ENCODE measurements around the gene PTTG1IP. TPM values are rescaled to one million over a fixed set of nuclear protein-coding genes. Genes with fewer than 3 reads are reported as not detected.

PTTG1IP gene
- total and polyA plus RNA-seq, 2 of the 13 experiments (the other 11 are each of a cell fraction or from before 2014, with no cell fraction given): 161 to 700 TPM

GRCh38 chr21:44817506-44817880 is 56.0 kb downstream of the PTTG1IP start:
- peaks cover 9% of the 10 kb centered on the region; the same call in 1 of the 2 replicates for H4K20me1 ChIP-seq (ENCODE audit: insufficient read depth, low read length)
- peaks cover 8% of the 10 kb centered on the region for H3K9me3 ChIP-seq (ENCODE audit: low read length)
- H3K4me3 ChIP-seq (replicated peaks in 1 of 3; ENCODE audit: insufficient read depth in 1 of 3, low read depth in 2 of 3, low read length in 3 of 3): peak overlapping the region; percentile 68 to 88 (median 72); a peak in 5 of 6 replicates
- DNase-seq (ENCODE audit: low spot score): peak; percentile 27
- peak overlapping the region; percentile 81 for H3K9ac ChIP-seq (ENCODE audit: insufficient read depth, low read depth, low read length)
- in situ Hi-C loops (cut with HindIII; ENCODE audit: extremely low pct_ligation_motif_present, low pct_unique_long_range_greater_than_20kb) (no loop called here), intact Hi-C loops (cut with micrococcal nuclease; ENCODE audit: unreplicated experiment) (loop anchor here (1.0 kb wide), 1 partner anchor 15 kb away; no protein-coding TSS in a partner anchor)
- H3K27me3 ChIP-seq (ENCODE audit: control insufficient read depth in 1 of 2, insufficient read depth in 2 of 2, low read length in 2 of 2): no peaks in the 10 kb centered on the region
- H3K79me2 ChIP-seq (ENCODE audit: insufficient read depth, low read length): peaks cover 43% of the 10 kb centered on the region
- peak overlapping the region; percentile 71 for H3K27ac ChIP-seq (ENCODE audit: extremely low read length, insufficient read depth, low read length)
- BruUV-seq (replicated peaks): no TSS peak
- peak; percentile 45 for ATAC-seq
- FAIRE-seq: no peak
- H3K36me3 ChIP-seq (replicated peaks in 1 of 2; ENCODE audit: control insufficient read depth in 1 of 2, insufficient read depth in 2 of 2, low read length in 2 of 2): peaks cover 5 to 18% of the 10 kb centered on the region in 2 experiments; a peak in 4 of 5 replicates
- ChIA-PET CTCF (ENCODE audit: low intra/inter-chr PET ratio, low total read pairs) (no interaction called here), POLR2A (interaction anchor here (0.9 to 1.2 kb wide), 6 partner anchors 13 to 56 kb away, joined by 3 to 7 read pairs (median 6); partner anchors contain the start of genes PTTG1IP and UBE2G2)
- peaks cover 34% of the 10 kb centered on the region for H3K4me1 ChIP-seq (ENCODE audit: insufficient read depth, low read length)
- no peak overlapping the region for H2AFZ ChIP-seq (ENCODE audit: low read length)
- WGBS (ENCODE audit: low lambda C conversion rate): 100% methylated on average over 2 of the region's 43 CpGs
- peak overlapping the region; percentile 80 for H3K4me2 ChIP-seq (ENCODE audit: low read depth, low read length)
- TF ChIP-seq RBFOX2 (IDR thresholded peaks at IDR 0.05; ENCODE audit: low read depth, low read length): peak; percentile 52
- no peak for TF ChIP-seq ZNF574 (CRISPR knock-in tag; IDR thresholded peaks at IDR 0.05)
- no peak for TF ChIP-seq ZBTB42 (CRISPR knock-in tag; IDR thresholded peaks at IDR 0.05)
- TF ChIP-seq ZNF589 (CRISPR knock-in tag; conservative IDR thresholded peaks at IDR 0.05): no peak
- TF ChIP-seq, protein P1, sequence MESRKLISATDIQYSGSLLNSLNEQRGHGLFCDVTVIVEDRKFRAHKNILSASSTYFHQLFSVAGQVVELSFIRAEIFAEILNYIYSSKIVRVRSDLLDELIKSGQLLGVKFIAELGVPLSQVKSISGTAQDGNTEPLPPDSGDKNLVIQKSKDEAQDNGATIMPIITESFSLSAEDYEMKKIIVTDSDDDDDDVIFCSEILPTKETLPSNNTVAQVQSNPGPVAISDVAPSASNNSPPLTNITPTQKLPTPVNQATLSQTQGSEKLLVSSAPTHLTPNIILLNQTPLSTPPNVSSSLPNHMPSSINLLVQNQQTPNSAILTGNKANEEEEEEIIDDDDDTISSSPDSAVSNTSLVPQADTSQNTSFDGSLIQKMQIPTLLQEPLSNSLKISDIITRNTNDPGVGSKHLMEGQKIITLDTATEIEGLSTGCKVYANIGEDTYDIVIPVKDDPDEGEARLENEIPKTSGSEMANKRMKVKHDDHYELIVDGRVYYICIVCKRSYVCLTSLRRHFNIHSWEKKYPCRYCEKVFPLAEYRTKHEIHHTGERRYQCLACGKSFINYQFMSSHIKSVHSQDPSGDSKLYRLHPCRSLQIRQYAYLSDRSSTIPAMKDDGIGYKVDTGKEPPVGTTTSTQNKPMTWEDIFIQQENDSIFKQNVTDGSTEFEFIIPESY (CRISPR knock-in tag; IDR thresholded peaks at IDR 0.05): peak; percentile 80
- peak; percentile 37; the same call in 1 of the 2 replicates for TF ChIP-seq SP4 (CRISPR knock-in tag; IDR thresholded peaks at IDR 0.05)
- no peak for TF ChIP-seq ZNF775 (CRISPR knock-in tag; IDR thresholded peaks at IDR 0.05; ENCODE audit: borderline replicate concordance)
- TF ChIP-seq ZNF572 (CRISPR knock-in tag; IDR thresholded peaks at IDR 0.05): no peak
- TF ChIP-seq CHCHD3 (CRISPR knock-in tag; IDR thresholded peaks at IDR 0.05): 0 out of 2 replicates have a peak, but pooled peaks have one; percentile 38
- TF ChIP-seq TFE3 (CRISPR knock-in tag; IDR thresholded peaks at IDR 0.05): no peak
- peak; percentile 32; the same call in 1 of the 3 replicates for TF ChIP-seq MXI1 (IDR thresholded peaks at IDR 0.05; ENCODE audit: borderline replicate concordance, low read depth, low read length)
- TF ChIP-seq SP1 (IDR thresholded peaks at IDR 0.05): no peak
- peak; percentile 56 for TF ChIP-seq SP1 (CRISPR knock-in tag; IDR thresholded peaks at IDR 0.05)
- TF ChIP-seq ZNF451 (CRISPR knock-in tag; IDR thresholded peaks at IDR 0.05): no peak
- TF ChIP-seq MAX (IDR thresholded peaks at IDR 0.05): 0 out of 2 replicates have a peak, but pooled peaks have one; percentile 0
- TF ChIP-seq PCBP2 (optimal IDR thresholded peaks at IDR 0.05; ENCODE audit: low read depth, low read length, poor library complexity, severe bottlenecking): no peak
- peak; percentile 64 for TF ChIP-seq AGO2 (optimal IDR thresholded peaks at IDR 0.05; ENCODE audit: low read depth, low read length)
- TF ChIP-seq PBX2 (CRISPR knock-in tag; IDR thresholded peaks at IDR 0.05): no peak

Measured in HepG2 (cell line).